IPS-18c (cell line): ENCODE measurements around the gene AFF2.

Experiments
- H3K4me3 ChIP-seq: 2 replicates; pipeline ENCODE4 v1.7.0; 2013; ENCODE audit warnings: low read depth, mild to moderate bottlenecking, low read length, moderate library complexity; ENCODE audit not compliant: insufficient read depth
- H3K9me3 ChIP-seq: one replicate; pipeline ENCODE4 v1.6.1; 2013; ENCODE audit warnings: mild to moderate bottlenecking, low read length, moderate library complexity; ENCODE audit not compliant: control insufficient read depth, insufficient read depth

The AFF2 gene

GRCh38 chrX:148567229-148567628, 66.8 kb downstream of the AFF2 start:
- peaks cover 2% of the 10 kb centered on the region for H3K9me3 ChIP-seq
- no peak overlapping the region for H3K4me3 ChIP-seq

DNA sequence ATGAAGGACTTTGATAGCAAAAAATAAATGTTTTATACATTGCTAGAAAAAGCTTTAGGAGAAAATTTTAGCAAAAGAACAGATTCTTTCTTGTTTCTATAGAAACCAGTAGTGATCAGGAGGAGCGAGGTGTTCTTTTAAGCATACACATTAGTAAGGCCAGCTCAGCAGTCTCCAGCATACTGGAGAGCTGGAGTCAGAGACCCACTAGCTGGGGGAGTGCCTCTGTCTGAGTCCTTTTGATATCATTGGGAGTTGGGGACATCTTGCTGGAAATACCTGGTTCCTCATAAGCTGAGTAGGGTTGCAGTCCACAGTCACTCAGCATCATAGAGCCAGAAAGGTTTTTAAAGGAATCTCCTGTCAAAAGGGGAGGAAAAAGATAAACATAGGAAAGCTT, 67.4 kb downstream of the AFF2 start:
- Histone ChIP-seq H3K4me3 (no peak overlapping the region), H3K9me3 (no peaks in the 10 kb centered on the region)

GRCh38 chrX:148568763-148569162, 68.3 kb downstream of the AFF2 start:
- H3K4me3 ChIP-seq, result no peak overlapping the region

DNA sequence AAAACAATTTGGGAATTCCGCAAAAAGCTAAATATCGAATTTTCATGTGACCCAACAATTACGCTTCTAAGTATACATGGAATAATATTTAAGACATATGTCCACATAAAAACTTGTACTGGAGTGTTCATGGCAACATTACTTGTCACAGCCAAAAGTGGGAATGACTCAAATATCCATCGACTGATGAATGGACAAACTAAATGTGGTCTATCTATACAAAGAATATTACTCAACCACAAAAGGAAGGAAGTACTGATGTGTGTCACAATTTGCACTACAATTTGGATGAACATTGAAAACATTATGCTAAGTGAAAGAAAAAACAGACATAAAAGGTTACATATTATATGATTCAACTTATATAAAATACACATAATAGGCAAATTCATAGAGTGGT, 71.9 kb downstream of the AFF2 start:
- Histone ChIP-seq H3K4me3 (no peak overlapping the region), H3K9me3 (no peaks in the 10 kb centered on the region)

More at GRCh38 chrX:148568763-148569162, 68.3 kb downstream of the AFF2 start:
- no peaks in the 10 kb centered on the region for H3K9me3 ChIP-seq

DNA sequence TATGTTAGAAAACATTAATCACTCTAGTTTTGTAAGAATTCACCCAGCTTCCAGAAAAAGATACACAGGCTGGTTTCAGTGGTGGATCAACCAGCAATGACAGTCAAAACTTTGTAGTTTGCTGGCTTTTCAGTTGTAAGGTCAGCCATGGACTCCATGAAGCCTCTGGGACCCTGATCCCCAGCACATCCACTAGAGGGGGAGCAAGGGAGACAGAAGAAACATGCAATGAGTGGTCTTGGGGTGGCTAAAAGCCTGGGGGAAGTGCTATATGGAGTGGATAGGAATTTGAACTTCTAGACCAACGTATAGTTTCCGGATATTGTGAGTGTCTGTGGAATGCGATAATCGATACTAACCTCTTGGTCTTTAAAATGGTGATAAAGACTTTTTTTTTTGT, 72.7 kb downstream of the AFF2 start:
- Histone ChIP-seq H3K9me3 (no peaks in the 10 kb centered on the region), H3K4me3 (no peak overlapping the region)

DNA sequence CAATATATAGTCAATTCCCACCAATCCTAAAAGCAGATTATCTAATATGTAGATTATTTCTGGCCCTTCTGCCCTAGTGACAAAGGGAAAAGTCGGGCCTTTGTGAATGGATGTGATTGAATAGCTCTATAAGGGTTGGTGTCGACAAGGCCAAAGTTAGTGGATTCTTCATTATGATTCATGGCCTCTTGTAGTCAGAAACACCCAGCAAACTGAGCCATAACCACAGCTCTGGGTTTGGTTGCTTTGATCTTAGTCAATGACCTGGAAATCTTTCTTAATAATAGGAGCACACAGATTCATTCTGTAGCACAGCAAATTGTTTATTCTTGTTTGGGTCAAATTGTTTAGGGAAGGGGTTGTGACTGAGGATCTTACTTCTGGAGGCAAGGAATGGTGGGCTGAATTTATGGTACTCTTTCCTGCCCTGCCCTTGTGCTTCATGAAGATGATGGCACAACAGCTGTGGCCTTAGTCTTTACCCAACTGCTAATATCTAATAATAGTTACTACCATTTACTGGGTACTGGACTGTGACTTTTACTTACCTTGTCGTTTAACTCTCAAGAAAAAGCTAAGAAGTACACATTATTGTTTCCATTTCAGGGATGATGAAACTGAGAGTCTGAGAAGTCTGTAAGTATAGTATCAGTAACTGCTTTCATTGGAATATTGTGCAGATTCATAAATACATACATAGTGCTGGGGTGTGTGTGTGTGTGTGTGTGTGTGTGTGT, 74.0 kb downstream of the AFF2 start:
- no peak overlapping the region for H3K4me3 ChIP-seq
- no peaks in the 10 kb centered on the region for H3K9me3 ChIP-seq

DNA sequence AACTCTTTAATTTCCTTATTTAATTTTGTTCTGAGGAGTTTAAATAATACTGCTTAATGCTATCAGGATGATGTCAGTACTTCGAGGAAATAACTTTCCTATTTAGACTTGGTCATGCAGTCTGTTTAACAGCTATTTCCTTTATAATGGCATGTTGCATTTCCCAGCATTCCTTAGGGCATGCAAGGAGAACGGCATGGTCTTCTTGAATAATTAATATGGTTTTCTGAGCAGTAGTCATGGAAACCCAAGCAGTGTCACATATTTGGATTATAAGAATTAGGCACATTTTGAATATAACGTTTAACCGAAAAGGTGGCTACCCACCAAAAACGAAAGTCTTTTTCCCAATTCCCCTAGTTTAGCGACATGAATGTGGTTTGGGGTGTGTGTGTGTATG, 76.0 kb downstream of the AFF2 start:
- Histone ChIP-seq H3K4me3 (no peak overlapping the region), H3K9me3 (no peaks in the 10 kb centered on the region)

- Histone ChIP-seq H3K4me3 (no peak overlapping the region), H3K9me3 (no peaks in the 10 kb centered on the region)
These were observed 77.3 kb downstream of the AFF2 start for GRCh38 chrX:148577741-148578140.

DNA sequence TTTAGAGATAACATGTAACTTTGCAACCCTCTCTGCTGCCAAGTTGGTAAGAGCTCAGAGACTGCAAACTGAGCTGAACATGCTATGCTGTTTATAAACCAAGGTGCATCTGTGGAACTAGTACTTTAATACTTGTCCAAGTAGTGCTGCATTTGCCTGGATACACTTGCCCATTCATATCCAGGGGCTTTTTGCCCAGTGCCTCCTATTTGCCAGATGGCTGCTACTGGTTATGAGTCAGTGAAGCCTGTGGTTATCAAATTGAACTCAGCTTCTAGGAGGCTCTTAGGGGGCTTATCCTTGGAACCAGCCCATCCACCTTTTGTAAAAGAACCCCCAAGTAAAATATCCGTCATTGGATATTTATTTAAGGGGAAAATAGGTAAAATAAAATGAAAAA, 79.6 kb downstream of the AFF2 start:
- no peak overlapping the region for H3K4me3 ChIP-seq
- H3K9me3 ChIP-seq, result peaks cover 2% of the 10 kb centered on the region

GRCh38 chrX:148582353-148582752, 81.9 kb downstream of the AFF2 start:
- peaks cover 3% of the 10 kb centered on the region for H3K9me3 ChIP-seq
- no peak overlapping the region for H3K4me3 ChIP-seq

- Histone ChIP-seq H3K4me3 (no peak overlapping the region), H3K9me3 (peaks cover 3% of the 10 kb centered on the region)
These were observed 88.4 kb downstream of the AFF2 start for GRCh38 chrX:148588649-148589310.

DNA sequence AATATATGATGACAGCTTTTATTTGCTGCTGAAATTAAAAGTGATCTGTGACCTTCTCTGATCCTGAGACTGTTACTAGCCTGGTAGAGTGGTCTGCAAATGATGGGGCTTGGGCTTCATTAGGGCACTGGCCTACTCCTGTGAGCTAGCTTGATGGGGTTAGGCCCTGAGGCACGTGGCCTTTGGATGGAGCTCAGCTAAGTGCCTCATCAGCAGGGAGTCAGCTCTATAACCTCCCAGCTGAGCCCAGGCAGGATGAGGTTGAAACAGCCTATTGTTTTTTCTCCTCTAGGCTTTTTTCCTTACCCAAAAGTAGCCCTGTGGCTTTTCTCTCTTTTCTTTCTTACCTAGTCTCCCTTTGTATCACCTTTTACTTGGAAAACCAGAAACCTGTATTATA, 92.2 kb downstream of the AFF2 start:
- no peak overlapping the region for H3K4me3 ChIP-seq
- H3K9me3 ChIP-seq, result peaks cover 2% of the 10 kb centered on the region

GRCh38 chrX:148593146-148593545, 92.7 kb downstream of the AFF2 start:
- H3K4me3 ChIP-seq, result no peak overlapping the region

GRCh38 chrX:148593987-148594386, 93.6 kb downstream of the AFF2 start:
- H3K4me3 ChIP-seq, result no peak overlapping the region
- peaks cover 5% of the 10 kb centered on the region for H3K9me3 ChIP-seq

More at GRCh38 chrX:148593146-148593545, 92.7 kb downstream of the AFF2 start:
- peaks cover 2% of the 10 kb centered on the region for H3K9me3 ChIP-seq

DNA sequence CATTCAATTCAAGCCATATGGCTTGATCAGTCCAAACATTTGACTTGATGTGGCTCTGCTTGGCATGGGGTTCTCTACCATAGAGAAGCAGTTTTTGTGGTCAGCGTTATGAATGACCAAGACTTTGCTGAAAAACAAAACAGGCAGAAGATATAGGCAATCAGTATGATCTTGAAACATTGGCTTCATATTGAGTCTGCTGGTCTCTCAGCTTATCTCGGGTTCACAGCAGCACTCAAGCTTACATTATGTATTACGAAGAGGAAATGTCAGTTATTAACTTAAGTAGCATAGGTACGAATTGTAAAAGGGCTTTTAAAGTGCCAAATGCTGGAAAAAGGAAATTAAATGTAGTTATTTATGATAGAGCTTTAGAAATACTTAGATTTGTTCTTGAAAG, 99.0 kb downstream of the AFF2 start:
- peaks cover 11% of the 10 kb centered on the region for H3K9me3 ChIP-seq
- H3K4me3 ChIP-seq, result no peak overlapping the region

DNA sequence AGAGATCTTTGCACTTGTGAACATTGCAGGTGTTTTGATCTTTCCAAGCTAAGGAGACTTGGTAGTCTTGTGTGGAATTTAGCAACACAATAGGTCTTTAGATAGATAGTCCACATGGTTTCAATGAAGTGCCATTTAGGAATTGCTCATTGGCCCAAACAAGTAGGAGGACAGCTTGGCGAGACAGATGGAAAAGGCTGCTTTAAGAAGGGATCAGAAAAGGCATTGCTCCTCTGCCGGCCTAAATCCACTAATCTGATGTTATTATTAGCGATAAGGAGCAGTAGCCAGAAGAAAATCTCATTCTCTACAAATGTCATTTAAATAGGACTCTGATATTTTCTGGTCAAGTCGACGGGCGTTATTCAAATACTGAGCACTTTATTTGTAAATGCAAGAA, 99.7 kb downstream of the AFF2 start:
- peaks cover 11% of the 10 kb centered on the region for H3K9me3 ChIP-seq
- no peak overlapping the region for H3K4me3 ChIP-seq

DNA sequence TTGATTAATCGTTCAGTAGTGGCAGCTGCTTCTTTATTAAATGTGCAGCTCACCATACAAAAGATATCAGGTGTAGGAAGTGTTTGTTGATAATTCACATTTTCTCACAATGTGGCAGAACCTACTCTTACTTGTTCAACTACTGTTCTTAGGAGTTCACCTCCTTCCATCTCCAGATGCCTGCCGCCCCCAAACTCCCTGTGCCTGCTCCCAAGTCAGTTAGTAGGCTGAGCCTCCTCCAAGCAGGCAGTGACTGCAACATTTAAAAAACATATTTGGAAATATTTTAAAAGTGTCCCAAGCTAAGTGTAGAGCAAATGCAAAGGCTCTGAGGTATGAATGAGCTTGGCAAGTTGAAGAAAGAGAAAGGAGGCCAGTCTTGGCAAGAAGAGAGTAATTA, 100.2 kb downstream of the AFF2 start:
- Histone ChIP-seq H3K4me3 (no peak overlapping the region), H3K9me3 (peaks cover 11% of the 10 kb centered on the region)

- Histone ChIP-seq H3K9me3 (peaks cover 11% of the 10 kb centered on the region), H3K4me3 (no peak overlapping the region)
These were observed 100.6 kb downstream of the AFF2 start for GRCh38 chrX:148601034-148601433.
